Mammary epithelial cell (primary cell): ENCODE data around the gene TMEM183A.

Experiments used
- CTCF ChIP-seq, 2 donors: IDR thresholded peaks in 1 of 2; conservative IDR thresholded peaks in 1 of 2; 2 replicates each; pipeline ENCODE4 v1.5.1; 2011 to 2012; ENCODE audit warnings: inconsistent platforms in 2 of 2, low read length in 2 of 2, mild to moderate bottlenecking in 2 of 2, control low read depth in 1 of 2, low read depth in 1 of 2; ENCODE audit not compliant: insufficient read depth in 1 of 2; ENCODE audit errors: extremely low read depth in 1 of 2
- EZH2 ChIP-seq: IDR thresholded peaks from 2 replicates; pipeline ENCODE4 v1.6.1; 2012; ENCODE audit warnings: low read length, inconsistent platforms, borderline replicate concordance

DNA sequence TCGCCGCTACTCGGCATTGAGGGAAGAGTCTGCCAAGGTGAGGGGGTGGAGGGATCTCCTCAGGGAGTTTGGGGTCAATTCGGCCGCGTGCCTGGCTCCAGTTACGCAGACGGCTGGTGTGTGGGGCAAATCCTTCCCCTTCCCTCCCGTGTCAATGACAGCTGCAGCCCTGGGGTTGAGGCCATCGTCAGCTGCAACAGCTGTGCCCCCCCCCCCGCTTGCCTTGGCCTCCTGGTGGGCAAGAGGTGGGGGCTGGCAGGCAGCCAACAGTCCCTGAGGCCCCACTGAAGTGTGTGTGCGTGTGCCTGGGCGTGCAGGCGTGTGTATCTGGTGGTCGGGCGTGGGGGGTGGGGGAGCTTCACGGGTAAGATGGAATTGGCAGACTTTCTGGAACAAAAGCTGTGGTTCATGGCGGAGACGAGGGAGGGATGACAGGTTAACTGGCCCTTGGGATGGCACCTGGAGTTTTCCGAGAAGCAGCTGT lies 44.7 kb downstream of the TMEM183A start:
- no peak for TF ChIP-seq CTCF (conservative IDR thresholded peaks at IDR 0.05 in 1 of 2, IDR thresholded peaks at IDR 0.05 in 1 of 2; ENCODE audit: extremely low read depth in 1 of 2, insufficient read depth in 1 of 2, low read depth in 1 of 2, low read length in 2 of 2)
- TF ChIP-seq EZH2 = no peak
